Pancreas (tissue), 10 donors: Measurements from ENCODE around the gene PHACTR3. TPM values are rescaled to one million over a fixed set of nuclear protein-coding genes. Genes with fewer than 3 reads are reported as not detected.

ENCODE experiments used
- ATAC-seq, 4 donors: fragments of 200-7000 bp; cut with Tn5 transposase; one replicate each; pipeline versions ENCODE4 v1.8.0 to v1.9.1; 2020; ENCODE audit warnings: mild to moderate bottlenecking in 4 of 4, moderate library complexity in 4 of 4
- DNase-seq, 6 donors: peaks; one replicate each; pipeline ENCODE4 v3.0.0-alpha.2; 2020
- FAIRE-seq: peaks from 2 replicates; lab custom pipeline; 2012; peaks lifted over from hg19 to GRCh38; lab: Jason Lieb, UNC
- H3K27ac ChIP-seq, 4 donors: fragments of 200-600 bp; sonication (generic); 1 replicate in 3 of 4; 2 replicates in 1 of 4; pipeline versions ENCODE4 v1.5.0 to v1.8.0; 2020
- H3K27me3 ChIP-seq, 4 donors: fragments of 200-600 bp; one replicate each; pipeline ENCODE4 v1.8.0; 2021
- H3K36me3 ChIP-seq, 3 donors: fragments of 200-600 bp; sonication (generic) in 1 of 3; one replicate each; pipeline versions ENCODE4 v1.5.0 to v1.8.0; 2020 to 2021
- H3K4me1 ChIP-seq, 3 donors: fragments of 200-600 bp; one replicate each; pipeline ENCODE4 v1.8.0; 2021
- H3K4me3 ChIP-seq, 4 donors: fragments of 200-600 bp; sonication (generic) in 2 of 4; one replicate each; pipeline versions ENCODE4 v1.5.0 to v1.8.0; 2020 to 2021
- H3K9me3 ChIP-seq, 4 donors: fragments of 200-600 bp; one replicate each; pipeline ENCODE4 v1.8.0; 2021
- WGBS, 2 donors: extraction: QIAGEN DNeasy Blood & Tissue Kit; methylation state at CpG; one replicate each; pipeline ENCODE4 v1.1.7; 2013; 5-methylcytosine and 5-hydroxymethylcytosine counted together
- intact Hi-C, 3 donors: fragments of 100-400 bp; cut with DNase I; formaldehyde crosslinking; loops; one replicate each; pipeline versions ENCODE4 v1.11.1 to v1.14.2; 2022
- polyA plus RNA-seq, 2 donors: library from polyadenylated mRNA; stranded (reverse); fragments of 200-250 nt; gene quantifications; one replicate each; pipeline ENCODE4 v1.2.3, GENCODE V29; 2013
- total RNA-seq, 6 donors: library from RNA; stranded (reverse); fragmentation: NEBNext Ultra II Directional in 4 of 6; extraction: Animal tissue kit (Norgen Biotek cat#: 25700) in 4 of 6; gene quantifications; one replicate each; pipeline versions ENCODE4 v1.2.1 to v1.2.4, GENCODE V29; 2021 to 2023
- TF ChIP-seq, protein P1 (sequence below), 4 donors: fragments of 200-600 bp; sonication (generic) in 3 of 4; IDR thresholded peaks; one replicate each; pipeline versions ENCODE4 v1.5.0 to v1.8.0; 2021; ENCODE audit warnings: antibody characterized with exemption in 4 of 4
- donor health status: healthy with polysubstance abuse.
- donor health status: DM: no; HTN: no; CAD: no; lungs with moderate emphysema.
- donor health status: DM: no; HTN: no; CAD: no.
- donor health status: control.
- donor health status: control.
- donor health status: Bipolar disorder and iron deficiency.
- donor health status: DM: yes; HTN: yes; CAD: no.
- donor health status: DM: no; HTN: no; CAD: no.
- donor health status: DM: no; HTN: no; CAD: no.
- donor health status: DM: yes; HTN: yes; CAD: no.

Gene PHACTR3
- total and polyA plus RNA-seq, 8 donors: 0.14 to 1.5 (median 0.35) TPM; not detected in 3

GRCh38 chr20:59664421-59664941 is 60.1 kb downstream of the PHACTR3 start:
- FAIRE-seq: no peak
- Histone ChIP-seq H3K4me1 (no peaks in the 10 kb centered on the region), H3K9me3 (no peaks in the 10 kb centered on the region), H3K27me3 (no peaks in the 10 kb centered on the region), H3K36me3 (no peaks in the 10 kb centered on the region), H3K4me3 (no peak overlapping the region), H3K27ac (no peak overlapping the region)
- intact Hi-C loops: no loop called here
- no peak for ATAC-seq
- no peak for DNase-seq
- 46 to 55% methylated on average over 11 of the region's 11 CpGs for WGBS, 2 donors
- TF ChIP-seq, protein P1, sequence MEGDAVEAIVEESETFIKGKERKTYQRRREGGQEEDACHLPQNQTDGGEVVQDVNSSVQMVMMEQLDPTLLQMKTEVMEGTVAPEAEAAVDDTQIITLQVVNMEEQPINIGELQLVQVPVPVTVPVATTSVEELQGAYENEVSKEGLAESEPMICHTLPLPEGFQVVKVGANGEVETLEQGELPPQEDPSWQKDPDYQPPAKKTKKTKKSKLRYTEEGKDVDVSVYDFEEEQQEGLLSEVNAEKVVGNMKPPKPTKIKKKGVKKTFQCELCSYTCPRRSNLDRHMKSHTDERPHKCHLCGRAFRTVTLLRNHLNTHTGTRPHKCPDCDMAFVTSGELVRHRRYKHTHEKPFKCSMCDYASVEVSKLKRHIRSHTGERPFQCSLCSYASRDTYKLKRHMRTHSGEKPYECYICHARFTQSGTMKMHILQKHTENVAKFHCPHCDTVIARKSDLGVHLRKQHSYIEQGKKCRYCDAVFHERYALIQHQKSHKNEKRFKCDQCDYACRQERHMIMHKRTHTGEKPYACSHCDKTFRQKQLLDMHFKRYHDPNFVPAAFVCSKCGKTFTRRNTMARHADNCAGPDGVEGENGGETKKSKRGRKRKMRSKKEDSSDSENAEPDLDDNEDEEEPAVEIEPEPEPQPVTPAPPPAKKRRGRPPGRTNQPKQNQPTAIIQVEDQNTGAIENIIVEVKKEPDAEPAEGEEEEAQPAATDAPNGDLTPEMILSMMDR (IDR thresholded peaks at IDR 0.05): no peak

DNA sequence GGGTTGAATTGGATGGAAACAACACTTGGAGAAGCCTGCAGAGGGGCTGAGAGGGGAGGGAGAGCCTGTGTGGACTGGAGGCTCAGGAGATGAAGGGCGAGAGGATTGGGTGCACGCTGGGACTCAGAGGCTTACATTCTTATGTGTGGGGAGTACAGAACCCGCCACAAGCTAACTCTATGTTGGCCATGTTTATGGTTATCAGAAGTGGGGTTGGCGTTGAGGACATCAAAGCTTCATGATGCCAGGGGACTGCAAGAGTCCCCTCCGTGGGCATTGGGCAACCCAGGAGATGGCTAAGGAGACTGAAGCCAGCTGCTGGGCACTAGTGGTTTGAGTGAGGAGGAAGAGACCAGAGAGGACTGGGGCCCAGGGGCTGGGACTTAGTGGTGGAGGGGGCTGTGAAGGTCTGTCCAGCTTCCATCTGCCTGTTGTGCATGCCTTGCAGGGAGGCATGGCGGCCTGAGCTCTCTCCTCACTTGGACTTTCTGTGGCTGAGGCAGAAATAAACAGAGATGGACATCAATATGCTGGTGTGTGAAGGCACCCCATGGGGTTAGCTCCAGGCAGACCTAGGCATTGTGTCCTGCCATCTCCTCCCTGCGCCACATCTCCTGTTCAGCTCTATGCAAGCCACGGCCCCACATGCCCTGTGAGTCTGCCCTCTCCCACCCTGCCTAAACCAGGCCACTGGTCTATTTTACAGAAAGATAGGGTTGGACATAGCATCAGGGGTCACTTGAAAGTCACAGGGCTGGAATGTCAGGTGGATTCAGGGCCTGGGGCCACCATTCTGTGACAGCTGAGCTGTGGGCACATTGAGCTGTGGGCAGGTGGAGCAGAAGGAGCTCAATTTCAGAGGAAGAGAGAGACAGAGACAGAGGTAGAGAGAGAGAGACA is 61.6 kb downstream of the PHACTR3 start:
- H3K36me3 ChIP-seq: no peaks in the 10 kb centered on the region
- ATAC-seq: no peak
- intact Hi-C loops: no loop called here
- no peak overlapping the region for H3K27ac ChIP-seq
- 58 to 80% methylated on average over 8 of the region's 8 CpGs for WGBS, 2 donors
- TF ChIP-seq, protein P1 (IDR thresholded peaks at IDR 0.05): no peak
- H3K27me3 ChIP-seq: no peaks in the 10 kb centered on the region
- H3K4me1 ChIP-seq: no peaks in the 10 kb centered on the region
- no peak for FAIRE-seq
- DNase-seq: no peak
- no peaks in the 10 kb centered on the region for H3K9me3 ChIP-seq
- H3K4me3 ChIP-seq: no peak overlapping the region

DNA sequence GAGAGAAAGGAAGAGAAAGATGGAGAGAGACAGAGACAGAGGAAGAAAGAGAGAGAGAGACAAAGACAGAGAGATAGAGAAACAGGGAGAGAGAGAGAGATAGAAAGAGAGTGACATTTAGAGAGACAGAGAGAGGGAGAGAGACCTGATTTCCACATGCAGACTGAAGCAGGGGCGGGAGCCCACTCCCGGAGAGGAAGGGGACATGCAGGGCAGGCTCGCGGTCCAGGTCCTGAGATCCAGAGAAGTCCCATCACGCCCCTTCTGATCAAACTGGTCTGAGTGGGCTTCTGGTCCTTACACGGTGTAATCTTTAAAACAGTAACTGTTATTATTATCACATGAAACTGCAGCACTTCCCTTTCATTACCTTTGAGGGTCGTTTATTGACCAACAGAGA is 62.2 kb downstream of the PHACTR3 start:
- Histone ChIP-seq H3K4me3 (no peak overlapping the region), H3K36me3 (no peaks in the 10 kb centered on the region), H3K27me3 (no peaks in the 10 kb centered on the region), H3K4me1 (no peaks in the 10 kb centered on the region), H3K9me3 (no peaks in the 10 kb centered on the region), H3K27ac (no peak overlapping the region)
- FAIRE-seq (no peak), DNase-seq (no peak), ATAC-seq (no peak)
- TF ChIP-seq, protein P1 (IDR thresholded peaks at IDR 0.05): no peak
- whole genome bisulfite sequencing, 2 donors: 52 to 64% methylated on average over 7 of the region's 7 CpGs
- intact Hi-C loops: no loop called here

- 64 to 75% methylated on average over 3 of the region's 3 CpGs for WGBS, 2 donors
- no peak for FAIRE-seq
- no peaks in the 10 kb centered on the region for H3K36me3 ChIP-seq
- intact Hi-C loops: no loop called here
- H3K9me3 ChIP-seq: no peaks in the 10 kb centered on the region
- H3K4me3 ChIP-seq: no peak overlapping the region
- H3K27me3 ChIP-seq: no peaks in the 10 kb centered on the region
- no peaks in the 10 kb centered on the region for H3K4me1 ChIP-seq
- no peak overlapping the region for H3K27ac ChIP-seq
- TF ChIP-seq, protein P1 (IDR thresholded peaks at IDR 0.05): no peak
- ATAC-seq: no peak
- no peak for DNase-seq
Measured at GRCh38 chr20:59667131-59667530, 62.8 kb downstream of the PHACTR3 start.
